Fibroblast of upper back skin (primary cell): ENCODE results near the gene EMILIN1.

Experiments used
- DNase-seq: peaks from one replicate; pipeline ENCODE4 v3.0.0-alpha.2; 2013

The EMILIN1 gene

GRCh38 chr2:27078267-27079194 lies at the start of gene EMILIN1:
Gene EMILIN1 (plus strand): TSS chr2:27078615. CDS start chr2:27079066, 451 bp downstream.
- DNase-seq, result peak; percentile 98

GRCh38 chr2:27029051-27029450 lies 49.4 kb upstream of the EMILIN1 start:
- no peak for DNase-seq

- peak; percentile 90 for DNase-seq
These were observed 45.7 kb upstream of the EMILIN1 start, which contains the start of gene TMEM214 for GRCh38 chr2:27032495-27033252. Gene TMEM214 (plus strand): TSS chr2:27032965. CDS start chr2:27033016, 51 bp downstream.

GRCh38 chr2:27033253-27033852 lies 45.1 kb upstream of the EMILIN1 start:
- no peak for DNase-seq

GRCh38 chr2:27038012-27038411 lies 40.4 kb upstream of the EMILIN1 start:
- DNase-seq, result no peak

- no peak for DNase-seq
These were observed 39.6 kb upstream of the EMILIN1 start for GRCh38 chr2:27038631-27039339.

- no peak for DNase-seq
These were observed 39.0 kb upstream of the EMILIN1 start for GRCh38 chr2:27039426-27039825.

- DNase-seq, result no peak
These were observed 38.5 kb upstream of the EMILIN1 start for GRCh38 chr2:27039871-27040270.

GRCh38 chr2:27040282-27040681 lies 38.1 kb upstream of the EMILIN1 start:
- DNase-seq, result no peak

GRCh38 chr2:27041752-27042151 lies 36.7 kb upstream of the EMILIN1 start:
- DNase-seq, result peak; percentile 43

- DNase-seq, result no peak
These were observed 36.2 kb upstream of the EMILIN1 start for GRCh38 chr2:27042159-27042661.

GRCh38 chr2:27042985-27043634 lies 35.3 kb upstream of the EMILIN1 start:
- DNase-seq, result no peak

- DNase-seq, result no peak
These were observed 28.8 kb upstream of the EMILIN1 start for GRCh38 chr2:27049422-27050280.

GRCh38 chr2:27050281-27050995 lies 28.0 kb upstream of the EMILIN1 start:
- peak; percentile 98 for DNase-seq

GRCh38 chr2:27050996-27051901 lies 27.2 kb upstream of the EMILIN1 start, which contains the start of gene AGBL5:
Gene AGBL5 (plus strand): TSS chr2:27051668. CDS start chr2:27052959, 1,291 bp downstream.
- DNase-seq, result peak; percentile 93

- no peak for DNase-seq
These were observed 26.3 kb upstream of the EMILIN1 start for GRCh38 chr2:27051902-27052645.

GRCh38 chr2:27053321-27053720 lies 25.1 kb upstream of the EMILIN1 start:
- no peak for DNase-seq

GRCh38 chr2:27053776-27054175 lies 24.6 kb upstream of the EMILIN1 start:
- DNase-seq, result no peak
